ENCODE data around the gene KLF13.

DNA sequence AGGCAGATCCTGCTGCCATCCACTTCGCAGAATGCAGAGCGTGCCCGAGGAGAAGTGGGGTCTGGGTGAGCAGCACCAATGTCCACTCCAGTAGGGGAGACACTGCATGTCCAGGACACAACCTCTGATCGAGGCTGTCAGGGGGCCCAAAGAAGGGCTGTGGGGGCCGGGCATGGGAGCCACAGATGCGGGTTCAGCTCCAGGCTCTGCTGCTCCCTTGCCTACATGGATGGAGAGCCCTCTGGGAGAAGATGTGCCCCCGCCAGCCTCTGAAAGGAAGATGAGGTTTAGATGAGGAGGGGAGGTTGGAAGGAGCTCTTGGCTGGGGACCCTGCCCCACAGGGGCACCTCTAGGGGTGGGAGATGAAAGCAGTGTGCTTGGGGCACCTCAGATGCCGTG lies 75.4 kb downstream of the KLF13 start:
- TF ChIP-seq, protein P1, sequence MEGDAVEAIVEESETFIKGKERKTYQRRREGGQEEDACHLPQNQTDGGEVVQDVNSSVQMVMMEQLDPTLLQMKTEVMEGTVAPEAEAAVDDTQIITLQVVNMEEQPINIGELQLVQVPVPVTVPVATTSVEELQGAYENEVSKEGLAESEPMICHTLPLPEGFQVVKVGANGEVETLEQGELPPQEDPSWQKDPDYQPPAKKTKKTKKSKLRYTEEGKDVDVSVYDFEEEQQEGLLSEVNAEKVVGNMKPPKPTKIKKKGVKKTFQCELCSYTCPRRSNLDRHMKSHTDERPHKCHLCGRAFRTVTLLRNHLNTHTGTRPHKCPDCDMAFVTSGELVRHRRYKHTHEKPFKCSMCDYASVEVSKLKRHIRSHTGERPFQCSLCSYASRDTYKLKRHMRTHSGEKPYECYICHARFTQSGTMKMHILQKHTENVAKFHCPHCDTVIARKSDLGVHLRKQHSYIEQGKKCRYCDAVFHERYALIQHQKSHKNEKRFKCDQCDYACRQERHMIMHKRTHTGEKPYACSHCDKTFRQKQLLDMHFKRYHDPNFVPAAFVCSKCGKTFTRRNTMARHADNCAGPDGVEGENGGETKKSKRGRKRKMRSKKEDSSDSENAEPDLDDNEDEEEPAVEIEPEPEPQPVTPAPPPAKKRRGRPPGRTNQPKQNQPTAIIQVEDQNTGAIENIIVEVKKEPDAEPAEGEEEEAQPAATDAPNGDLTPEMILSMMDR (conservative IDR thresholded peaks at IDR 0.05; ENCODE audit: low read depth, low read length), result no peak
- TF ChIP-seq EZH2 (IDR thresholded peaks at IDR 0.05; ENCODE audit: borderline replicate concordance, low read depth, low read length, poor library complexity, severe bottlenecking), result no peak
